Gastrocnemius medialis (tissue), 4 donors: ENCODE results near the gene TMEM132E. TPM values are rescaled to one million over a fixed set of nuclear protein-coding genes. Genes with fewer than 3 reads are reported as not detected.

ENCODE experiments used
- ATAC-seq, 2 donors: fragments of 150-250 bp; one replicate each; pipeline ENCODE4 v1.9.1; 2016
- DNase-seq, 2 donors: peaks; one replicate each; pipeline ENCODE4 v3.0.0-alpha.2; 2019
- H3K27ac ChIP-seq, 4 donors: fragments of 200-600 bp; sonication (generic); 1 replicate in 1 of 4; 2 replicates in 3 of 4; pipeline ENCODE4 v1.5.1; 2016 to 2018; ENCODE audit warnings: mild to moderate bottlenecking in 2 of 4, moderate library complexity in 1 of 4
- H3K27me3 ChIP-seq, 3 donors: fragments of 200-600 bp; sonication (generic) in 2 of 3; 1 replicate in 1 of 3; 2 replicates in 2 of 3; pipeline versions ENCODE4 v1.5.1 to v1.6.0; 2016 to 2019; ENCODE audit warnings: mild to moderate bottlenecking in 1 of 3, moderate library complexity in 1 of 3
- H3K36me3 ChIP-seq, 2 donors: fragments of 200-600 bp; sonication (generic) in 1 of 2; one replicate each; pipeline ENCODE4 v1.5.1; 2017 to 2018
- H3K4me1 ChIP-seq, 2 donors: fragments of 200-600 bp; sonication (generic) in 1 of 2; one replicate each; pipeline ENCODE4 v1.5.1; 2016 to 2017; ENCODE audit warnings: mild to moderate bottlenecking in 2 of 2
- H3K4me3 ChIP-seq, 4 donors: fragments of 200-600 bp; sonication (generic) in 3 of 4; 1 replicate in 1 of 4; 2 replicates in 3 of 4; pipeline ENCODE4 v1.5.1; 2016 to 2019; ENCODE audit warnings: mild to moderate bottlenecking in 2 of 4
- H3K9me3 ChIP-seq, 3 donors: fragments of 200-600 bp; sonication (generic) in 2 of 3; 1 replicate in 1 of 3; 2 replicates in 2 of 3; pipeline ENCODE4 v1.5.1; 2016 to 2019
- POLR2A ChIP-seq, 2 donors: fragments of 450-650 bp; IDR thresholded peaks; one replicate each; pipeline ENCODE4 v1.6.1; 2017; ENCODE audit warnings: antibody characterized with exemption in 2 of 2, mild to moderate bottlenecking in 2 of 2, moderate library complexity in 2 of 2
- in situ Hi-C, 4 donors: fragments of 200-750 bp; cut with MboI; loops; one replicate each; pipeline versions ENCODE4 v1.15.0 to v1.8.0; 2017; ENCODE audit warnings: low sequenced_read_pairs in 4 of 4
- intact Hi-C: fragments of 100-400 bp; cut with DNase I; formaldehyde crosslinking; loops from one replicate; pipeline ENCODE4 v1.15.1; 2023; ENCODE audit warnings: low total_unique reads
- total RNA-seq, 4 donors: library from RNA; depleted of rRNA; stranded (reverse); fragments of >200 nt; gene quantifications; one replicate each; pipeline versions ENCODE4 v1.1.0 to v1.2.3, GENCODE V29; 2016
- TF ChIP-seq, protein P1 (sequence below), 5 experiments: fragments of 450-650 bp in 3 of 5; fragments of 200-600 bp in 2 of 5; sonication (generic) in 2 of 5; IDR thresholded peaks in 4 of 5; conservative IDR thresholded peaks in 1 of 5; 1 replicate in 4 of 5; 2 replicates in 1 of 5; pipeline ENCODE4 v1.5.1; 2016 to 2019; ENCODE audit warnings: antibody characterized with exemption in 5 of 5, mild to moderate bottlenecking in 3 of 5, moderate library complexity in 3 of 5

Gene TMEM132E
- total RNA-seq, 4 donors from 2014 or later: not detected

DNA sequence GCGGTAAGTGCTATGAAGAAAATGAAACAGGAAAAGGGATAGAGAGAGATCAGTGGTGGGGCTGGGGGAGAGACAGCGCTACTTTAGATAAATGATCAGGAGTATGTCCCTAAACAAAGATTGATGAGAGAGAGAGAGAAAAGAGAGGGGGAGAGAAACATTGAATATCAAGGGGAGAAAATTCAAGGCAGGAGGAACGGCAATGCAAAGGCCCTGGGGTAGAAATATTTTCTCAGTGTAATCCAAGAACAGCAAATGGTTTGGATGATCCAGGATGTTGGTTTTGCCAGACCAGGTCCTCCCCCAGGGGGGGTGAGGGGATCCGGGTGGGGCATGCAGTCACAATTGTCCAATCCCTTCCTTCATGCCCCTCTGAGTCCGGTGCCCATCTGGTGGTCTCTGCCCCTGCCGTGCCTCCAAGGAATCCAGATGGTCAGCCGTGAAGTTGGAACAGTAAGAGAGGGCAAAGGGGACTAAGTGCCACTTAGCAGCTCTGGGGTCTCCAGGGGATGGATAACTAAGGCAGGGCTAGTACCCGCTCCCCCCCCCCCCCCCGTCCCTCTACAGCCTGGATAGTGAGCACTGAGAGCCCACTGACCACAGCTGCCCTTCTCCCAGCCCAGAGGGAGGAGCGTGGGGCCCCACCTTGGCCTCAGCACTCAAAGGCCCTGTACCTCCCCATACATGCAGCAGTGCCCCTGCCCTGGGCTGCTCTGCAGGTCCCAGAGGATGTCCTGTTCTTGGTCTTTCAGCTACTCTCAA lies 43.7 kb downstream of the TMEM132E start:
- Histone ChIP-seq H3K9me3 (no peaks in the 10 kb centered on the region), H3K4me3 (no peak overlapping the region), H3K27ac (no peak overlapping the region), H3K4me1 (no peaks in the 10 kb centered on the region), H3K27me3 (peaks cover 22 to 25% (median 23%) of the 10 kb centered on the region in 3 donors), H3K36me3 (no peaks in the 10 kb centered on the region)
- DNase-seq (no peak), ATAC-seq (no peak)
- intact Hi-C loops: no loop called here
- in situ Hi-C loops: loop anchor here in 1 of 4 donors (25.0 kb wide), 1 partner anchor 186 kb away; no protein-coding TSS in a partner anchor
- TF ChIP-seq POLR2A (IDR thresholded peaks at IDR 0.05): no peak
- TF ChIP-seq, protein P1, sequence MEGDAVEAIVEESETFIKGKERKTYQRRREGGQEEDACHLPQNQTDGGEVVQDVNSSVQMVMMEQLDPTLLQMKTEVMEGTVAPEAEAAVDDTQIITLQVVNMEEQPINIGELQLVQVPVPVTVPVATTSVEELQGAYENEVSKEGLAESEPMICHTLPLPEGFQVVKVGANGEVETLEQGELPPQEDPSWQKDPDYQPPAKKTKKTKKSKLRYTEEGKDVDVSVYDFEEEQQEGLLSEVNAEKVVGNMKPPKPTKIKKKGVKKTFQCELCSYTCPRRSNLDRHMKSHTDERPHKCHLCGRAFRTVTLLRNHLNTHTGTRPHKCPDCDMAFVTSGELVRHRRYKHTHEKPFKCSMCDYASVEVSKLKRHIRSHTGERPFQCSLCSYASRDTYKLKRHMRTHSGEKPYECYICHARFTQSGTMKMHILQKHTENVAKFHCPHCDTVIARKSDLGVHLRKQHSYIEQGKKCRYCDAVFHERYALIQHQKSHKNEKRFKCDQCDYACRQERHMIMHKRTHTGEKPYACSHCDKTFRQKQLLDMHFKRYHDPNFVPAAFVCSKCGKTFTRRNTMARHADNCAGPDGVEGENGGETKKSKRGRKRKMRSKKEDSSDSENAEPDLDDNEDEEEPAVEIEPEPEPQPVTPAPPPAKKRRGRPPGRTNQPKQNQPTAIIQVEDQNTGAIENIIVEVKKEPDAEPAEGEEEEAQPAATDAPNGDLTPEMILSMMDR (IDR thresholded peaks at IDR 0.05 in 4 of 5, conservative IDR thresholded peaks at IDR 0.05 in 1 of 5): no peak

- intact Hi-C loops: no loop called here
- H3K27ac ChIP-seq: no peak overlapping the region
- in situ Hi-C loops: loop anchor here in 1 of 4 donors (25.0 kb wide), 1 partner anchor 187 kb away; no protein-coding TSS in a partner anchor
- ATAC-seq (no peak), DNase-seq (no peak)
- H3K36me3 ChIP-seq: no peaks in the 10 kb centered on the region
- TF ChIP-seq, protein P1 (IDR thresholded peaks at IDR 0.05 in 4 of 5, conservative IDR thresholded peaks at IDR 0.05 in 1 of 5): no peak
- TF ChIP-seq POLR2A (IDR thresholded peaks at IDR 0.05): no peak
- H3K9me3 ChIP-seq: no peaks in the 10 kb centered on the region
- H3K4me1 ChIP-seq: no peaks in the 10 kb centered on the region
- no peak overlapping the region for H3K4me3 ChIP-seq
- peaks cover 22 to 34% (median 23%) of the 10 kb centered on the region in 3 donors for H3K27me3 ChIP-seq
These were observed 44.7 kb downstream of the TMEM132E start for GRCh38 chr17:34623856-34624766.

DNA sequence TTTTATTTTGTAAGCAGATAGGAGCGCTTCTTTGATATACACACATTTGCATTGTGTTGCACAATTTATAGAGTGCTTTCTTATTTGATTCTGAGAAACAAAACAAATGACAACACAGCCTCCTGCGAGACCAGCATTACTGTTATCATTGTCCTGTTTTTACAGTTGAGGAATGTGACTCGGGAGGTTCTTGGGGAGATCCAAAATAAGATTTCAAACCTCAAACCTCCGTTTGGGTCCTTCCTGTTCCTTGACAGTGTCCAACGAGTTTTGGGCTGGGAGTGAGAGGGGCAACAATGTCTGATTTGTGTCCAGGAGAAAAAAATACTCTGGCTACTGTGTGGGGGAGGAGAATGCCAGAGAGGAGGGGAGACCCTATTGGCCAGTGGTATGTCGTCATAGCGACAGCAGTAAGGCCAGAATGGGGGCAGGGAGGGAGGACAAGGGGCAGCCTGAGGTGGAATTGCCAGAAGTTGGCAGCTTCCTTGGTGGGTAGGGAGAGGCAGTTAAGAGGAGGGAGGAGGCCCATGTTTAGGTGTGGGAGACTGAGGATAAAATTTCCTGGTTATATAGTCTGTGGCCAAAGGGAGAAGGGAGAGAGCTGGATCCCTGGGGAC lies 45.5 kb downstream of the TMEM132E start:
- Histone ChIP-seq H3K9me3 (no peaks in the 10 kb centered on the region), H3K27ac (no peak overlapping the region), H3K36me3 (no peaks in the 10 kb centered on the region), H3K4me1 (no peaks in the 10 kb centered on the region), H3K4me3 (no peak overlapping the region), H3K27me3 (peaks cover 22 to 37% (median 23%) of the 10 kb centered on the region in 3 donors)
- DNase-seq (no peak), ATAC-seq (no peak)
- in situ Hi-C loops: loop anchor here in 2 of 4 donors (25.0 kb wide), 2 partner anchors 188 to 213 kb away; no protein-coding TSS in a partner anchor
- TF ChIP-seq POLR2A (IDR thresholded peaks at IDR 0.05): no peak
- TF ChIP-seq, protein P1 (IDR thresholded peaks at IDR 0.05 in 4 of 5, conservative IDR thresholded peaks at IDR 0.05 in 1 of 5): no peak
- intact Hi-C loops: no loop called here

DNA sequence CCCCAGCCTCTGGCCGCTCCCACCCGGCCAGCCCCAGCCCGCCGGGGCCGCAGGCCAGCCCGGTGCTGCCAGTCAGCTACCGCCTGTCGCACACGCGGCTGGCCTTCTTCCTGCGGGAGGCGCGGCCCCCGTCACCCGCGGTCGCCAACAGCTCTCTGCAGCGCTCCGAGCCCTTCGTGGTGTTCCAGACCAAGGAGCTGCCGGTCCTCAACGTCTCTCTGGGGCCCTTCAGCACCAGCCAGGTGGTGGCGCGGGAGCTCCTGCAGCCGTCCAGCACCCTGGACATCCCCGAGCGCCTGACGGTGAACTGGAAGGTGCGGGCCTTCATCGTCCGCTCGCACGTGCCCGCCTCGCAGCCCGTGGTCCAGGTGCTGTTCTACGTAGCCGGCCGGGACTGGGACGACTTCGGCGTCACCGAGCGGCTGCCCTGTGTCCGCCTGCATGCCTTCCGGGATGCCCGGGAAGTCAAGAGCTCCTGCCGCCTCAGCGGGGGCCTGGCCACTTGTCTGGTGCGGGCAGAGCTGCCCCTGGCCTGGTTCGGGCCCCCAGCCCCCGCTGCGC lies 46.8 kb downstream of the TMEM132E start:
- DNase-seq: no peak
- no peak for ATAC-seq
- Histone ChIP-seq H3K4me3 (no peak overlapping the region), H3K27ac (no peak overlapping the region), H3K4me1 (no peaks in the 10 kb centered on the region), H3K9me3 (no peaks in the 10 kb centered on the region), H3K27me3 (peaks cover 23 to 37% (median 26%) of the 10 kb centered on the region in 3 donors), H3K36me3 (no peaks in the 10 kb centered on the region)
- in situ Hi-C loops (loop anchor here in 1 of 4 donors (25.0 kb wide), 1 partner anchor 214 kb away; no protein-coding TSS in a partner anchor), intact Hi-C loops (no loop called here)
- TF ChIP-seq POLR2A (IDR thresholded peaks at IDR 0.05): no peak
- TF ChIP-seq, protein P1 (IDR thresholded peaks at IDR 0.05 in 4 of 5, conservative IDR thresholded peaks at IDR 0.05 in 1 of 5): no peak
